NB4 (cell line): ENCODE measurements around the gene TTLL13.
"Not testable (repeated sequence)": the region's sequence is repeated elsewhere in the genome, so short reads cannot be mapped to it uniquely, and the experiment has no call there.

Source experiments
- DNase-seq: peaks from one replicate; pipeline ENCODE4 v3.0.0; 2010; ENCODE audit warnings: low read depth
- H3K4me3 ChIP-seq: one replicate; pipeline ENCODE4 v1.5.1; 2011; ENCODE audit warnings: mild to moderate bottlenecking, low read depth, low read length, moderate library complexity
- MYC ChIP-seq: IDR thresholded peaks from 2 replicates; pipeline ENCODE4 v1.6.1; 2011; ENCODE audit warnings: low read depth, low read length
- POLR2A ChIP-seq: IDR thresholded peaks from 2 replicates; pipeline ENCODE4 v1.6.1; 2011; ENCODE audit warnings: mild to moderate bottlenecking; ENCODE audit not compliant: insufficient read length; ENCODE audit errors: extremely low read depth
- TF ChIP-seq, protein P1 (sequence below): IDR thresholded peaks from one replicate; pipeline ENCODE4 v1.5.1; 2012; ENCODE audit warnings: low read depth, low read length
- TF ChIP-seq, protein P2 (sequence below): IDR thresholded peaks from 2 replicates; pipeline ENCODE4 v1.6.1; 2011; ENCODE audit warnings: low read depth, low read length

TTLL13 gene

DNA sequence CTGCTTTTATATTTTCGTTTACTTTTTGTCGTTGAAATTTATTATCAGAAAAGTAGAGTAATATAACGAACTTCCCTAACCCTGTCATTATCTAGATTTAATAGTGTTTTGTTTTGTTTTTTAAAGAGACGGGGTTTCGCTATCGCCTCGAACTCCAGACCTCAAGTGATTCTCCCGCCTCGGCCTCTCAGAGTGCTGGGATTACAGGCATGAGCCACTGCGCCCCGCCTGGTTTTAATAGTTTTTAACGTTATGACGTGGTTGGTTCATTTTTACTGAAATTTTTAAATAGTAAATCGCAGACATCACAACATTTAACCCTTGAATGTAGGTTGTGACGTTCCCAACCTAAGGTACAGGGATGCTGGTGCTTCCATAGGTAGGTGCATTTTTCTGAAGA, 17.1 kb downstream of the TTLL13 start:
- TF ChIP-seq POLR2A (no peak), MYC (no peak)
- TF ChIP-seq, protein P1, sequence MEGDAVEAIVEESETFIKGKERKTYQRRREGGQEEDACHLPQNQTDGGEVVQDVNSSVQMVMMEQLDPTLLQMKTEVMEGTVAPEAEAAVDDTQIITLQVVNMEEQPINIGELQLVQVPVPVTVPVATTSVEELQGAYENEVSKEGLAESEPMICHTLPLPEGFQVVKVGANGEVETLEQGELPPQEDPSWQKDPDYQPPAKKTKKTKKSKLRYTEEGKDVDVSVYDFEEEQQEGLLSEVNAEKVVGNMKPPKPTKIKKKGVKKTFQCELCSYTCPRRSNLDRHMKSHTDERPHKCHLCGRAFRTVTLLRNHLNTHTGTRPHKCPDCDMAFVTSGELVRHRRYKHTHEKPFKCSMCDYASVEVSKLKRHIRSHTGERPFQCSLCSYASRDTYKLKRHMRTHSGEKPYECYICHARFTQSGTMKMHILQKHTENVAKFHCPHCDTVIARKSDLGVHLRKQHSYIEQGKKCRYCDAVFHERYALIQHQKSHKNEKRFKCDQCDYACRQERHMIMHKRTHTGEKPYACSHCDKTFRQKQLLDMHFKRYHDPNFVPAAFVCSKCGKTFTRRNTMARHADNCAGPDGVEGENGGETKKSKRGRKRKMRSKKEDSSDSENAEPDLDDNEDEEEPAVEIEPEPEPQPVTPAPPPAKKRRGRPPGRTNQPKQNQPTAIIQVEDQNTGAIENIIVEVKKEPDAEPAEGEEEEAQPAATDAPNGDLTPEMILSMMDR, result no peak
- TF ChIP-seq, protein P2, sequence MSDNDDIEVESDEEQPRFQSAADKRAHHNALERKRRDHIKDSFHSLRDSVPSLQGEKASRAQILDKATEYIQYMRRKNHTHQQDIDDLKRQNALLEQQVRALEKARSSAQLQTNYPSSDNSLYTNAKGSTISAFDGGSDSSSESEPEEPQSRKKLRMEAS, result no peak
- peak overlapping the region; percentile 97 for H3K4me3 ChIP-seq
- peak; percentile 31 for DNase-seq

DNA sequence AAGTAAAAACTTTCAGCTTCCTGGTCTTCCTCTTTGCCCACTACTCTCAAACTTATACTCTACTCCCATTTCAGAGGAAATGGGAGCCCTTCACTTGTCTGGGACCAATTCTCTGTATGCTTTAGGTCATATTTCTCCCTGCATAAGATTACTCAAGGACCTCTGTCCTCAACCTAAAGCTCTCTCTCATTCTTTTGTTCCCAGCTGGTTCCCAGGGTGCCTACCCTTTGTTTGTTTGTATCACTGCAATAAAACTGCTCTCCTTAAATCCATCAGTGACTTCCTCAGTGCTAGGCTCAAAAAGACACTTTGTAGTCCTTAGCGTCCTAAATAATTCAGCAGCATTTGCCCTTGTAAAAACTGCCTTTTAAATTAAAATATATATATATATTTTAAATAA, 19.1 kb downstream of the TTLL13 start:
- H3K4me3 ChIP-seq, result peak overlapping the region; percentile 97
- peak; percentile 18 for DNase-seq
- no peak for TF ChIP-seq MYC

- H3K4me3 ChIP-seq, result no peak overlapping the region
- DNase-seq, result no peak
- TF ChIP-seq MYC (no peak), POLR2A (no peak)
- TF ChIP-seq, protein P2, result no peak
- TF ChIP-seq, protein P1, result no peak
Measured at GRCh38 chr15:90270502-90271150, 21.3 kb downstream of the TTLL13 start.

- H3K4me3 ChIP-seq, result no peak overlapping the region
- TF ChIP-seq MYC, result no peak
- TF ChIP-seq POLR2A, result no peak
- TF ChIP-seq, protein P2, result no peak
- TF ChIP-seq, protein P1, result no peak
- DNase-seq, result no peak
Measured at GRCh38 chr15:90271459-90272166, 22.3 kb downstream of the TTLL13 start.

DNA sequence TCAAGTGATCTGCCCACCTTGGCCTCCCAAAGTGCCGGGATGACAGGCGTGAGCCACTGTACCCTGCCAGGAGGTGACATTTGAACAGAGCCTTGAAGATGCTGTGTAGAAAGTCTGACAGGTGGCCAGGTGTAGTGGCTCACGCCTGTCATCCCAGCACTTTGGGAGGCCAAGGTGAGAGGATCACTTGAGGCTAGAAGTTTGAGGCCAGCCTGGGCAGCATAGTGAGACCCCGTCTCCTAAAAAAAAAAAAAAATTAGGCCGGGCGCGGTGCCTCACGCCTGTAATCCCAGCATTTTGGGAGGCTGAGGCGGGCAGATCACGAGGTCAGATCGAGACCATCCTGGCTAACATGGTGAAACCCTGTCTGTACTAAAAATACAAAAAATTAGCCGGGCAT, 29.1 kb downstream of the TTLL13 start:
- not testable (repeated sequence) for H3K4me3 ChIP-seq

GRCh38 chr15:90280743-90281142, 31.4 kb downstream of the TTLL13 start:
- not testable (repeated sequence) for H3K4me3 ChIP-seq, DNase-seq

More for the DNA sequence above, 29.1 kb downstream of the TTLL13 start:
- DNase-seq, result not testable (repeated sequence)

DNA sequence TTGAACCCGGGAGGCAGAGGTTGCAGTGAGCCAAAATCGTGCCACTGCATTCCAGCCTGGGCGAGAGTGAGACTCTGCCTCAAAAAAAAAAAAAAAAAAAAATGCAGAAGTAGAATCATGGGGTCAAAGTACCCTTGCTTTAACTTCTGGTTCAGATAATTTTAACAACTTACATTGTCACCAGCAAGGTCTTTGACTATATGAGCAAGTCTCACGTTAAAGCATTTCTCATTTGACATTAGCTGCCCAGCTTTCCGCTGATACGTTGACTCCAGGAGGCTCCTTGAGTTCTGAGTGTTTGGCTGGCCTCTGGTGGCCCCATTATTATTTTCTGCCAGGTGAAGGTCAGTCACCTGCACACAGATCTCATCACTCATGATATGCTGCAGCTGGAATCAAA, 32.3 kb downstream of the TTLL13 start:
- DNase-seq, H3K4me3 ChIP-seq: not testable (repeated sequence)

- DNase-seq, result peak; percentile 66
Measured at GRCh38 chr15:90286678-90287077, 37.3 kb downstream of the TTLL13 start.

More at GRCh38 chr15:90286678-90287077, 37.3 kb downstream of the TTLL13 start:
- TF ChIP-seq, protein P2, result peak; percentile 44; the same call in 1 of the 2 replicates
- TF ChIP-seq, protein P1, result peak; percentile 63
- TF ChIP-seq MYC, result no peak
- no peak overlapping the region for H3K4me3 ChIP-seq
